A549 (cell line): ENCODE results near the gene APBB3.

Source experiments
- EP300 ChIP-seq, 2 experiments: fragments of >200 bp; sonication (Bioruptor Twin); formaldehyde crosslinking; IDR thresholded peaks; 2 replicates in 1 of 2; 3 replicates in 1 of 2; pipeline ENCODE4 v1.6.1; 2016 to 2017
- HDAC2 ChIP-seq: fragments of 200-600 bp; sonication (generic); IDR thresholded peaks from 2 replicates; pipeline ENCODE4 v1.6.1; 2016
- POLR2A ChIP-seq: IDR thresholded peaks from 2 replicates; pipeline ENCODE4 v1.6.1; 2012; ENCODE audit warnings: mild to moderate bottlenecking, low read length
- TF ChIP-seq, protein P1 (sequence below): fragments of 200-600 bp; sonication (generic); IDR thresholded peaks from 2 replicates; pipeline ENCODE4 v1.6.1; 2016; ENCODE audit warnings: antibody characterized with exemption, mild to moderate bottlenecking, moderate library complexity
- TF ChIP-seq, protein P2 (sequence below): fragments of >200 bp; sonication (Bioruptor Twin); formaldehyde crosslinking; IDR thresholded peaks from 3 replicates; pipeline ENCODE4 v1.5.1; 2016

DNA sequence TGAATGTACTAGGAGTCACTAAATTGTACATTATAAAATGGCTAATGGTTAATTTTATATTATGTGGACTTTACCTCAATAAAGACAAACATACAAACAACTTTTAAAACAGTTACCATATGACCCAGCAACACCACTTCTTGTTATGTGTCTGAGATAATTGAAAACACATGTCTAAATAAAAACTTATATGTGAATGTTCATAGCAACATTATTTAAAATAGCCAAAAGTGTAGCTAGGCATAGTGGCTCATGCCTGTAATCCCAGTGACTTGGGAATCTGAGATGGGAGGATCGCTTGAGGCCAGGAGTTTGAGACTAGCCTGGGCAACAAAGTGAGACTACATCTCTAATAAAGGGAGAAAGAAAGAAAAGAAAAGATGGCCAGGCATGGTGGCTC is 23.1 kb upstream of the APBB3 start:
- TF ChIP-seq HDAC2 (no peak), EP300 (IDR thresholded peaks at IDR 0.05) (no peak), POLR2A (no peak)
- TF ChIP-seq, protein P1, sequence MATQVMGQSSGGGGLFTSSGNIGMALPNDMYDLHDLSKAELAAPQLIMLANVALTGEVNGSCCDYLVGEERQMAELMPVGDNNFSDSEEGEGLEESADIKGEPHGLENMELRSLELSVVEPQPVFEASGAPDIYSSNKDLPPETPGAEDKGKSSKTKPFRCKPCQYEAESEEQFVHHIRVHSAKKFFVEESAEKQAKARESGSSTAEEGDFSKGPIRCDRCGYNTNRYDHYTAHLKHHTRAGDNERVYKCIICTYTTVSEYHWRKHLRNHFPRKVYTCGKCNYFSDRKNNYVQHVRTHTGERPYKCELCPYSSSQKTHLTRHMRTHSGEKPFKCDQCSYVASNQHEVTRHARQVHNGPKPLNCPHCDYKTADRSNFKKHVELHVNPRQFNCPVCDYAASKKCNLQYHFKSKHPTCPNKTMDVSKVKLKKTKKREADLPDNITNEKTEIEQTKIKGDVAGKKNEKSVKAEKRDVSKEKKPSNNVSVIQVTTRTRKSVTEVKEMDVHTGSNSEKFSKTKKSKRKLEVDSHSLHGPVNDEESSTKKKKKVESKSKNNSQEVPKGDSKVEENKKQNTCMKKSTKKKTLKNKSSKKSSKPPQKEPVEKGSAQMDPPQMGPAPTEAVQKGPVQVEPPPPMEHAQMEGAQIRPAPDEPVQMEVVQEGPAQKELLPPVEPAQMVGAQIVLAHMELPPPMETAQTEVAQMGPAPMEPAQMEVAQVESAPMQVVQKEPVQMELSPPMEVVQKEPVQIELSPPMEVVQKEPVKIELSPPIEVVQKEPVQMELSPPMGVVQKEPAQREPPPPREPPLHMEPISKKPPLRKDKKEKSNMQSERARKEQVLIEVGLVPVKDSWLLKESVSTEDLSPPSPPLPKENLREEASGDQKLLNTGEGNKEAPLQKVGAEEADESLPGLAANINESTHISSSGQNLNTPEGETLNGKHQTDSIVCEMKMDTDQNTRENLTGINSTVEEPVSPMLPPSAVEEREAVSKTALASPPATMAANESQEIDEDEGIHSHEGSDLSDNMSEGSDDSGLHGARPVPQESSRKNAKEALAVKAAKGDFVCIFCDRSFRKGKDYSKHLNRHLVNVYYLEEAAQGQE = no peak
- TF ChIP-seq, protein P2, sequence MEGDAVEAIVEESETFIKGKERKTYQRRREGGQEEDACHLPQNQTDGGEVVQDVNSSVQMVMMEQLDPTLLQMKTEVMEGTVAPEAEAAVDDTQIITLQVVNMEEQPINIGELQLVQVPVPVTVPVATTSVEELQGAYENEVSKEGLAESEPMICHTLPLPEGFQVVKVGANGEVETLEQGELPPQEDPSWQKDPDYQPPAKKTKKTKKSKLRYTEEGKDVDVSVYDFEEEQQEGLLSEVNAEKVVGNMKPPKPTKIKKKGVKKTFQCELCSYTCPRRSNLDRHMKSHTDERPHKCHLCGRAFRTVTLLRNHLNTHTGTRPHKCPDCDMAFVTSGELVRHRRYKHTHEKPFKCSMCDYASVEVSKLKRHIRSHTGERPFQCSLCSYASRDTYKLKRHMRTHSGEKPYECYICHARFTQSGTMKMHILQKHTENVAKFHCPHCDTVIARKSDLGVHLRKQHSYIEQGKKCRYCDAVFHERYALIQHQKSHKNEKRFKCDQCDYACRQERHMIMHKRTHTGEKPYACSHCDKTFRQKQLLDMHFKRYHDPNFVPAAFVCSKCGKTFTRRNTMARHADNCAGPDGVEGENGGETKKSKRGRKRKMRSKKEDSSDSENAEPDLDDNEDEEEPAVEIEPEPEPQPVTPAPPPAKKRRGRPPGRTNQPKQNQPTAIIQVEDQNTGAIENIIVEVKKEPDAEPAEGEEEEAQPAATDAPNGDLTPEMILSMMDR = no peak
